SU-DHL-6 (cell line): ENCODE measurements around the gene APOM.

Experiments used
- H2AFZ ChIP-seq: fragments of 200-600 bp; sonication (generic); 2 replicates; pipeline ENCODE4 v1.6.1; 2014; ENCODE audit warnings: low read depth, mild to moderate bottlenecking, moderate library complexity, mixed read lengths, antibody characterized with exemption, low read length; ENCODE audit not compliant: severe bottlenecking
- H3F3A ChIP-seq: fragments of 200-600 bp; shearing (Covaris generic); 2 replicates; pipeline ENCODE4 v1.6.0; 2016; ENCODE audit warnings: antibody characterized with exemption, mild to moderate bottlenecking; ENCODE audit not compliant: insufficient read depth
- H3K27ac ChIP-seq: fragments of 200-600 bp; sonication (generic); 2 replicates; pipeline ENCODE4 v1.5.1; 2016; ENCODE audit warnings: low read depth, mild to moderate bottlenecking, low read length, moderate library complexity, mixed read lengths
- H3K27me3 ChIP-seq: fragments of 200-600 bp; sonication (generic), shearing (Covaris generic); 2 replicates; pipeline ENCODE4 v1.6.0; 2014; ENCODE audit warnings: mild to moderate bottlenecking, low read length
- H3K36me3 ChIP-seq: fragments of 200-600 bp; sonication (generic); 2 replicates; pipeline ENCODE4 v1.6.1; 2014; ENCODE audit warnings: mild to moderate bottlenecking, low read length, mixed read lengths
- H3K4me2 ChIP-seq: fragments of 300-600, 200-600 bp; shearing (Covaris generic), sonication (generic); 2 replicates; pipeline ENCODE4 v1.6.0; 2014; ENCODE audit warnings: low read length, low read depth, mild to moderate bottlenecking; ENCODE audit not compliant: poor library complexity, severe bottlenecking
- H3K4me3 ChIP-seq: fragments of 200-600 bp; sonication (generic); 2 replicates; pipeline ENCODE4 v1.5.1; 2014; ENCODE audit warnings: antibody characterized with exemption, low read length, mild to moderate bottlenecking, mixed read lengths; ENCODE audit not compliant: insufficient read depth, poor library complexity, severe bottlenecking
- H3K79me2 ChIP-seq: fragments of 200-600 bp; sonication (generic); 2 replicates; pipeline ENCODE4 v1.6.1; 2014; ENCODE audit warnings: mild to moderate bottlenecking, low read length, moderate library complexity; ENCODE audit not compliant: insufficient read depth
- H3K9ac ChIP-seq: fragments of 200-600 bp; sonication (generic); 2 replicates; pipeline ENCODE4 v1.7.0; 2014; ENCODE audit warnings: mild to moderate bottlenecking, low read length
- H3K9me2 ChIP-seq: fragments of 200-600 bp; sonication (generic); replicated peaks from 2 replicates; pipeline ENCODE4 v1.6.1; 2014; ENCODE audit warnings: low read length; ENCODE audit not compliant: insufficient read depth
- H3K9me3 ChIP-seq: fragments of 200-600 bp; sonication (generic); 2 replicates; pipeline ENCODE4 v1.6.1; 2014; ENCODE audit warnings: low read length, mixed read lengths; ENCODE audit not compliant: insufficient read depth
- H4K20me1 ChIP-seq: fragments of 200-600 bp; sonication (generic); 2 replicates; pipeline ENCODE4 v1.6.1; 2014; ENCODE audit warnings: low read depth, mild to moderate bottlenecking, antibody characterized with exemption, low read length, moderate library complexity, mixed read lengths
- EZH2phosphoT487 ChIP-seq: fragments of 200-600 bp; sonication (generic), shearing (Covaris generic); conservative IDR thresholded peaks from 2 replicates; pipeline ENCODE4 v1.6.1; 2018; ENCODE audit warnings: mild to moderate bottlenecking, antibody characterized with exemption, low read length, moderate library complexity, mixed read lengths
- TF ChIP-seq, protein P1 (sequence below): fragments of 200-600 bp; sonication (generic); IDR thresholded peaks from one replicate; pipeline ENCODE4 v1.5.1; 2017; ENCODE audit warnings: antibody characterized with exemption, mild to moderate bottlenecking, low read length, moderate library complexity; ENCODE audit not compliant: insufficient read depth, poor library complexity, severe bottlenecking

Gene APOM

DNA sequence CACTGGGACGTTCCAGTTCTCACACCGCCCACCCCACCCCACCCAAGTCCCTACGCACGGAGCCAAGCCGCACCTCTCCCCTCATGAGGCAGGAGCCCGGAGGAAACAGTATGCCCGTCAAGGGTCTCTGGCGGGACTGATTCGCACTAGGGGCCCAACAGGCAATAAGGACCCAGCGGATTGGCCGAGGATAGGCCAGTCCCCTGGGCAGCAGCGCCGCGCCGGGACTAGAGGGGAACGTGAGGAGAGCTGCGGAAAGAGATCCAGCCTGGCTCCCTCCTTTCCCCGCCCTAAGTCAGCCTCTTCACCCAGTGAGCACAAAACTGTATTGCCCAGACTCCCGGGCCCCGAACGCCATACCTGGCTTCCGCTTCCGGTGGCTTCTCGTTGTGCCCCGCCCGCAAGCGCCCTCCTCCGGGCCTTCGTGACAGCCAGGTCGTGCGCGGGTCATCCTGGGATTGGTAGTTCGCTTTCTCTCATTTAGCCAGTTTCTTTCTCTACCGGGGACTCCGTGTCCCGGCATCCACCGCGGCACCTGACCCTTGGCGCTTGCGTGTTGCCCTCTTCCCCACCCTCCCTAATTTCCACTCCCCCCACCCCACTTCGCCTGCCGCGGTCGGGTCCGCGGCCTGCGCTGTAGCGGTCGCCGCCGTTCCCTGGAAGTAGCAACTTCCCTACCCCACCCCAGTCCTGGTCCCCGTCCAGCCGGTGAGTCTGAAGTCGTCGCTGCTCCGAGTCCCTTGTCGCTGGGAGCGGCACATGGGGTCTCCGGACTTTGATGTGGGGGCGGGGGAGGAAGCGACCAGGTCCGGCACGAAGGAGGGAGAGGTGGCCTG lies 10.0 kb downstream of the APOM start, which contains the start of gene CSNK2B:
CSNK2B (plus strand) TSS at position 580 of the 836 bp plus-strand sequence. CDS start 752 bp downstream, outside the sequence.
- H3K9ac ChIP-seq: peak within 1 kb of the TSS; percentile 82
- H3K4me2 ChIP-seq: peak within 1 kb of the TSS; percentile 82
- H3K9me2 ChIP-seq: no peaks in the 10 kb centered on the region
- H3K27me3 ChIP-seq: no peaks in the 10 kb centered on the region
- no peaks in the 10 kb centered on the region for H3K9me3 ChIP-seq
- H2AFZ ChIP-seq: no peak within 1 kb of the TSS
- H3K36me3 ChIP-seq: peaks cover 24% of the 10 kb centered on the region
- H4K20me1 ChIP-seq: no peaks in the 10 kb centered on the region; the same call in 1 of the 2 replicates
- H3K27ac ChIP-seq: peak within 1 kb of the TSS; percentile 95
- no peak for TF ChIP-seq EZH2phosphoT487
- TF ChIP-seq, protein P1, sequence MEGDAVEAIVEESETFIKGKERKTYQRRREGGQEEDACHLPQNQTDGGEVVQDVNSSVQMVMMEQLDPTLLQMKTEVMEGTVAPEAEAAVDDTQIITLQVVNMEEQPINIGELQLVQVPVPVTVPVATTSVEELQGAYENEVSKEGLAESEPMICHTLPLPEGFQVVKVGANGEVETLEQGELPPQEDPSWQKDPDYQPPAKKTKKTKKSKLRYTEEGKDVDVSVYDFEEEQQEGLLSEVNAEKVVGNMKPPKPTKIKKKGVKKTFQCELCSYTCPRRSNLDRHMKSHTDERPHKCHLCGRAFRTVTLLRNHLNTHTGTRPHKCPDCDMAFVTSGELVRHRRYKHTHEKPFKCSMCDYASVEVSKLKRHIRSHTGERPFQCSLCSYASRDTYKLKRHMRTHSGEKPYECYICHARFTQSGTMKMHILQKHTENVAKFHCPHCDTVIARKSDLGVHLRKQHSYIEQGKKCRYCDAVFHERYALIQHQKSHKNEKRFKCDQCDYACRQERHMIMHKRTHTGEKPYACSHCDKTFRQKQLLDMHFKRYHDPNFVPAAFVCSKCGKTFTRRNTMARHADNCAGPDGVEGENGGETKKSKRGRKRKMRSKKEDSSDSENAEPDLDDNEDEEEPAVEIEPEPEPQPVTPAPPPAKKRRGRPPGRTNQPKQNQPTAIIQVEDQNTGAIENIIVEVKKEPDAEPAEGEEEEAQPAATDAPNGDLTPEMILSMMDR: no peak
- peaks cover 28% of the 10 kb centered on the region for H3F3A ChIP-seq
- H3K4me3 ChIP-seq: peak within 1 kb of the TSS; percentile 83
- peaks cover 46% of the 10 kb centered on the region for H3K79me2 ChIP-seq

- peak overlapping the region; percentile 62 for H3K27ac ChIP-seq
- no peaks in the 10 kb centered on the region; the same call in 1 of the 2 replicates for H4K20me1 ChIP-seq
- H3K36me3 ChIP-seq: peaks cover 28% of the 10 kb centered on the region
- H3K79me2 ChIP-seq: peaks cover 46% of the 10 kb centered on the region
- H3K9me2 ChIP-seq: no peaks in the 10 kb centered on the region
- no peaks in the 10 kb centered on the region for H3K9me3 ChIP-seq
- no peak for TF ChIP-seq EZH2phosphoT487
- TF ChIP-seq, protein P1: no peak
- H3K4me2 ChIP-seq: peak overlapping the region; percentile 82
- H3K27me3 ChIP-seq: no peaks in the 10 kb centered on the region
- peak overlapping the region; percentile 82 for H3K9ac ChIP-seq
- H3K4me3 ChIP-seq: peak overlapping the region; percentile 83
- no peak overlapping the region for H2AFZ ChIP-seq
- peaks cover 24% of the 10 kb centered on the region for H3F3A ChIP-seq
Observed at GRCh38 chr6:31666337-31666965, 10.8 kb downstream of the APOM start.

GRCh38 chr6:31669676-31670075 lies 14.0 kb downstream of the APOM start, which contains the start of gene LY6G5B:
Gene LY6G5B, plus strand, starts transcription at chr6:31669976. Its CDS starts 975 bp downstream, at chr6:31670951.
- Histone ChIP-seq H3K4me2 (no peak within 1 kb of the TSS), H3F3A (peaks cover 10% of the 10 kb centered on the region), H4K20me1 (no peaks in the 10 kb centered on the region; the same call in 1 of the 2 replicates), H3K9me3 (no peaks in the 10 kb centered on the region), H3K36me3 (peaks cover 28% of the 10 kb centered on the region), H3K9ac (no peak within 1 kb of the TSS), H3K79me2 (peaks cover 28% of the 10 kb centered on the region), H3K4me3 (no peak within 1 kb of the TSS), H3K27me3 (no peaks in the 10 kb centered on the region), H3K9me2 (no peaks in the 10 kb centered on the region), H2AFZ (no peak within 1 kb of the TSS), H3K27ac (no peak within 1 kb of the TSS)
- no peak for TF ChIP-seq EZH2phosphoT487
- TF ChIP-seq, protein P1: no peak
